HG03575 (cell line): ENCODE measurements around the gene PAX2.

Source experiments
- ATAC-seq: cut with Tn5 transposase; IDR thresholded peaks from one replicate; pipeline ENCODE4 v1.9.1; 2021; ENCODE audit not compliant: unreplicated experiment, insufficient number of reproducible peaks, low FRiP score; ENCODE audit errors: extremely low read depth

PAX2 gene

GRCh38 chr10:100736809-100737354 lies 8.5 kb upstream of the PAX2 start:
- no peak for ATAC-seq

GRCh38 chr10:100737355-100738054 lies 7.9 kb upstream of the PAX2 start:
- no peak for ATAC-seq

GRCh38 chr10:100738055-100738827 lies 7.1 kb upstream of the PAX2 start:
- no peak for ATAC-seq

- no peak for ATAC-seq
These were observed 5.6 kb upstream of the PAX2 start for GRCh38 chr10:100739517-100740368.

GRCh38 chr10:100740476-100741377 lies 4.7 kb upstream of the PAX2 start:
- ATAC-seq, result no peak

GRCh38 chr10:100741378-100742075 lies 3.9 kb upstream of the PAX2 start:
- no peak for ATAC-seq

GRCh38 chr10:100742076-100742771 lies 3.2 kb upstream of the PAX2 start:
- no peak for ATAC-seq

GRCh38 chr10:100742936-100743335 lies 2.4 kb upstream of the PAX2 start:
- ATAC-seq, result no peak

GRCh38 chr10:100743626-100744135 lies 1.7 kb upstream of the PAX2 start:
- no peak for ATAC-seq

- no peak for ATAC-seq
These were observed 1.0 kb upstream of the PAX2 start for GRCh38 chr10:100744136-100744986.

- no peak for ATAC-seq
These were observed 751 bp downstream of the PAX2 start for GRCh38 chr10:100745882-100746783.

GRCh38 chr10:100746784-100747455 lies 1.5 kb downstream of the PAX2 start:
- no peak for ATAC-seq

GRCh38 chr10:100747456-100748230 lies 2.3 kb downstream of the PAX2 start:
- ATAC-seq, result no peak
